ENCODE results near the gene ATP6V1C2.

ATP6V1C2 gene

GRCh38 chr2:10820562-10820961, 99.1 kb downstream of the ATP6V1C2 start:
- TF ChIP-seq CTCF (IDR thresholded peaks at IDR 0.05; ENCODE audit: low read depth, low read length, missing control alignments) = no peak
- DNase-seq = no peak
- H3K36me3 ChIP-seq (replicated peaks) = no peaks in the 10 kb centered on the region
- no peak overlapping the region for H3K4me3 ChIP-seq (ENCODE audit: low read depth, low read length)
- no peak overlapping the region for H3K27ac ChIP-seq
- H3K27me3 ChIP-seq (replicated peaks) = peaks cover 1% of the 10 kb centered on the region
- in situ Hi-C loops (cut with HindIII; ENCODE audit: low pct_ligation_motif_present, low sequenced_read_pairs) = no loop called here

GRCh38 chr2:10820978-10821695, 99.7 kb downstream of the ATP6V1C2 start:
- in situ Hi-C loops (cut with HindIII; ENCODE audit: low pct_ligation_motif_present, low sequenced_read_pairs) = no loop called here
- Histone ChIP-seq H3K4me3 (ENCODE audit: low read depth, low read length) (no peak overlapping the region), H3K27ac (no peak overlapping the region), H3K36me3 (replicated peaks) (no peaks in the 10 kb centered on the region), H3K27me3 (replicated peaks) (peaks cover 1% of the 10 kb centered on the region)
- no peak for DNase-seq
- TF ChIP-seq CTCF (IDR thresholded peaks at IDR 0.05; ENCODE audit: low read depth, low read length, missing control alignments) = no peak

- H3K27ac ChIP-seq = no peak overlapping the region
- H3K27me3 ChIP-seq (replicated peaks) = peaks cover 1% of the 10 kb centered on the region
- no peak for DNase-seq
- no peaks in the 10 kb centered on the region for H3K36me3 ChIP-seq (replicated peaks)
- no peak overlapping the region for H3K4me3 ChIP-seq (ENCODE audit: low read depth, low read length)
- no peak for TF ChIP-seq CTCF (IDR thresholded peaks at IDR 0.05; ENCODE audit: low read depth, low read length, missing control alignments)
- in situ Hi-C loops (cut with HindIII; ENCODE audit: low pct_ligation_motif_present, low sequenced_read_pairs) = no loop called here
Measured at GRCh38 chr2:10824191-10824590, 102.8 kb downstream of the ATP6V1C2 start.

- peaks cover 1% of the 10 kb centered on the region for H3K27me3 ChIP-seq (replicated peaks)
- in situ Hi-C loops (cut with HindIII; ENCODE audit: low pct_ligation_motif_present, low sequenced_read_pairs) = no loop called here
- DNase-seq = no peak
Measured at GRCh38 chr2:10826026-10826425, 104.6 kb downstream of the ATP6V1C2 start.

GRCh38 chr2:10826625-10827024, 105.2 kb downstream of the ATP6V1C2 start:
- DNase-seq = no peak
- in situ Hi-C loops (cut with HindIII; ENCODE audit: low pct_ligation_motif_present, low sequenced_read_pairs) = no loop called here
- no peak overlapping the region for H3K4me3 ChIP-seq (ENCODE audit: low read depth, low read length)
- no peaks in the 10 kb centered on the region for H3K36me3 ChIP-seq (replicated peaks)
- no peak overlapping the region for H3K27ac ChIP-seq
- H3K27me3 ChIP-seq (replicated peaks) = peaks cover 1% of the 10 kb centered on the region
- TF ChIP-seq CTCF (IDR thresholded peaks at IDR 0.05; ENCODE audit: low read depth, low read length, missing control alignments) = no peak

More at GRCh38 chr2:10826026-10826425, 104.6 kb downstream of the ATP6V1C2 start:
- Histone ChIP-seq H3K36me3 (replicated peaks) (no peaks in the 10 kb centered on the region), H3K27ac (no peak overlapping the region), H3K4me3 (ENCODE audit: low read depth, low read length) (no peak overlapping the region)
- no peak for TF ChIP-seq CTCF (IDR thresholded peaks at IDR 0.05; ENCODE audit: low read depth, low read length, missing control alignments)

GRCh38 chr2:10828346-10828745, 106.9 kb downstream of the ATP6V1C2 start:
- DNase-seq = no peak
- no peaks in the 10 kb centered on the region for H3K36me3 ChIP-seq (replicated peaks)
- in situ Hi-C loops (cut with HindIII; ENCODE audit: low pct_ligation_motif_present, low sequenced_read_pairs) = no loop called here
- TF ChIP-seq CTCF (IDR thresholded peaks at IDR 0.05; ENCODE audit: low read depth, low read length, missing control alignments) = no peak
- H3K27ac ChIP-seq = no peak overlapping the region
- H3K4me3 ChIP-seq (ENCODE audit: low read depth, low read length) = no peak overlapping the region
- peaks cover 1% of the 10 kb centered on the region for H3K27me3 ChIP-seq (replicated peaks)
